NCI-H2196 (cell line): ENCODE data around the gene HRAS.

Experiments used
- DNase-seq: peaks from one replicate; lab custom pipeline; 2025; ENCODE audit not compliant: unreplicated experiment; lab: John Stamatoyannopoulos, UW

Gene HRAS

DNA sequence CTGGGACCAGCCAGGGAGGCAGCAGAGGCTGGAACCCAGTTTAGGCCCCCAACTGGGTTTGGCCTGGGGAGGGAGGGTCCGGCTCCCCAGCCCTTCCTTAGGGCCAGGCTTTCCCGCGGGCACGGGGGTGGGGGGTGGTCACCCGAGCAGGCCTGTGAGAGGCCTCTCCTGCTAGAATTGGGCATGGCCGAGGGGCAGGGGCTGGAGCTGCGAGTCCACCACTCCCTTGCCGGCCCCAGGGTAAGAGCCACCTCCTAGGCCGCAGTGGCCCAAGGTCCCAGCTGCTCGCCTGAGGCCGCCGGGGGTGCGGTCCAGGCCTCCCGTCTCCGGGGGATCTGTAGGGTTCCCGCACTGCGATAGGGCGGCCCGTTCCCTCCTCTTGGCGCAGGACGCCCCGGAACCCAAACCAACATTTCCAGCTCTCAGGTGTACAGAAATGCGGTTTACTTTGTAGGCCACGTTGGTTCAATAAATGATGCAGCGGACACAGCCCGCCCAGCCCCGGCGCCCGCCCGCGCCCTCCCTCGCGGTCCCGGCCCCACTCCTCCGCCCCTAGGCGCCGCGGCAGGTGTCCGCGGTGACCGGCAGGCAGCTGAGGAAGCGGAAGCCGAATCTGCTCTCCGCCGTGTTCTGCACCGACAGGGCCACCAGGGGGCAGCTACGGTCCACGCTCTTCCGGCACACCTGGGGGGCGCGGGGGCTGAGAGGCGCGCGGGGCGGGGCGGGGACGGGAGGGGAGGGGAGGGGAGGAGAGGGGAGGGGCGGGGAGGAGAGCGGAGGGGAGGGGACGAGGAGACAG, 19.3 kb upstream of the HRAS start:
- DNase-seq, result peak; percentile 88

DNA sequence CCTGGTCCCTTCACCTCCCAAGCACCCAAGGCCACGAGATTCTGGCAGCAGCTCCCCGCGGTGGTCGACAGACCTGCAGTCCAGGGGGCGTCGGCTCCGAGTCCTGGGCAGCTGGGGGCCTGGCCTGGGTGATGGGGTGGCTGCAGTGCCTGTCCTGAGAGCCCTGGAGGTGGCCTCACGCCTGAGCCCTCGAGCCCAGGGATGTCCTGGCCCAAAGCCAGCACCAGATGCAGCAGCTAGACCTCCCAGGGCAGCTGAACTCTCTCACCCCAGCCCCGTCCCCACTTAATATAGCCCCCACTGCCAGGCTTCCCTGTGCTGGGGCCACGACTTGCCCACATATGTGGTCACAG, 18.6 kb upstream of the HRAS start:
- peak; percentile 16 for DNase-seq

GRCh38 chr11:553083-553987, 18.0 kb upstream of the HRAS start:
- no peak for DNase-seq

DNA sequence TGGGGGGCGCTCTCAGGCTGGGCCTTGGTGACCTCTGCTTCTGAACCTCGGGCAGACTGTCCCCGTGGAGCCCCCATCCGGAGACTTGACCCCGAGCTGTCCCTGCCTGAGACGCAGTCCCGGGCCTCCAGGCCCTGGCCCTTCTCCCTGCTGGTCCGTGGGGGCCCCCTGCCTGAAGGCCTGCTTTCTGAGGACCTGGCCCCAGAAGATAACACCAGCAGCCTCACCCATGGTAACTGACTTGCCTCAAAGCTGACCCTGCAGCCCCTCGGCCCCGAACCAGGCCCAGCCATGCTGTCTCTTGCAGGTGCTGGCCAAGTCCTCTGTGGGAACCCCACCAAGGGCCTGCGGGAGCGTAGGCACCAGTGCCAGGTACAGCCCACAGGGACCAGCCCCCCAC, 16.2 kb upstream of the HRAS start:
- no peak for DNase-seq

- no peak for DNase-seq
These were observed 15.8 kb upstream of the HRAS start for GRCh38 chr11:551131-551530.

DNA sequence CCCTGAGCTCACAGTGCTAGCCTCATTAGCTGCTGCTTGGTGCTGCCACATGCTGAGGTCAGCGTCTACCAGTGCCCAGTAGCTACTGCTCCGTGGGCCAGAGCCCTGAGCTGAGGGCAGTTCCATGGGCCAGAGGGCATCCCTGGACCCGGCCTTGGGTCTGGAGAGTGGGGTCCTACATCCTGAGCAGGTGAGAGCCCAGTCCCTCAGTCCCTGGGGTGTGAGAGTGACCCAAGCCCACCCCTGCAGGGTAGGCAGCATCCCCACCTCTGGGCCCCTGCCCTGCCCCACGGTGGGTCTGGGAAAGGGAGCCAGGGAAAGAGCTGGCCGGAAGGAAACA, 15.3 kb upstream of the HRAS start:
- DNase-seq, result no peak

DNA sequence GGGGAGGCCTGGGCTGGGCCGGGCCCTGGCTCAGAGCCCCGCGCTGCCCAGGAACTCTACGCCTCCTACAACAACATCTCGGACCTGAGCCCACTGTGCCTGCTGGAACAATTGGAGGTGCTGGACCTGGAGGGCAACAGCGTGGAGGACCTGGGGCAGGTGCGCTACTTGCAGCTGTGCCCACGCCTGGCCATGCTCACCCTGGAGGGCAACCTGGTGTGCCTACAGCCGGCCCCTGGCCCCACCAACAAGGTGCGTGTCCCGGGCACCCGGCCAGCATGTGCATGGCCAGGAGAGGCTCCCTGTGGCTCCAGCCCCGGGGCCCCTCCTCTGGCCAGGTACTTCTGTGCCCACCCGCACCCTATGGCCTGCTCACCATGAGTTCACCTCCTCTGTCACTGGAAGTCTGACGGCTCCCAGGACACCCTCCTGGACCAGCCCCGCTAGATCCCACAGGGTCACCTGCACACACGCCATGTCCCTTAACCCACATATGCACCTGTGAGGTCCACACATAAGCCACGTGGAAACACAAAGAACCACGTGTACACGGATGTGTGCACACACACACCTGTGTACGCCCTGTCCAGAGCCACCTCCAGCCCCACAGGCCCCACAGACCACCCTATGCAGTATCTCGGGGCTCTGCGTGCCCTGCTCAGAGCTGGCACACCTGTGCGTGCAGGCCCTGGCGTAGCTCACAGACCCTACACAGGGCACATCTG, 14.8 kb upstream of the HRAS start:
- no peak for DNase-seq

- DNase-seq, result no peak
These were observed 13.6 kb upstream of the HRAS start for GRCh38 chr11:548700-549603.

DNA sequence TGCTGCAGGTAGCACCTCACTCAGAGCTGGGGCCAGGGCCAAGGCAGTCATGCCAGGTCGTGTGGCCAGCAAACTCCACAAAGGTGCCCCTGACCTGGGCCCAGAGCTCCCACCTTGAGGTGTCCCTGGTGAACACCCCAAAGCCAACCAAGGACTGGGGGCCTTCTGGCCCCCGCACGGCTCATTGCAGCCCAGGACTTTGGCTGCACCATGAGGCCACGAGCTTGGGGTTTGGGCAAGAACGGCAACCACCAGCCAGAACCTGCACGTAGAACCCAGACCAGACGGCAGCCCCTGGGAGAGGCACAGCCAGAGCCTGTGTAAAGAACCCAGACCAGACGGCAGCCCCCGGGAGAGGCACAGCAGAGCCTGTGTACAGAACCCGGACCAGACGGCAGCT, 9.8 kb upstream of the HRAS start:
- no peak for DNase-seq

DNA sequence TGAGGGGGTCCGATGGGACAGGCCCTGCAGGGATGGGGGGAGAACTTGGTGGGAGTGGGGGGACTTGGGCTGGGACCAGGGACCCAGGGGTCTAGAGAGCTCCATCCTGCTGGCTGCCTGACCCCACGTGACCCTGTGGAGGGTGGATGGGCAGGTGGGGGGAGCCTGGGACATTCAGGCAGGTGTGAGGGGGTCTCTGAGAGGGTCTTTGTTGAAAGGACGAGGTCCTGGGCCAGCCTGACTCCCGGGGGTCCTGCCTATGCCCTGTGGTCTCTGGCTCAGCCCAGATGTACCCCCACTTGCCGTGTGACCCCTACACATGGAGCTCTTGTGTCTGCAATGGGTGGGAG, 9.4 kb upstream of the HRAS start:
- no peak for DNase-seq

- no peak for DNase-seq
These were observed 6.1 kb upstream of the HRAS start for GRCh38 chr11:541433-541885.

GRCh38 chr11:540583-541432, 5.4 kb upstream of the HRAS start:
- DNase-seq, result no peak

DNA sequence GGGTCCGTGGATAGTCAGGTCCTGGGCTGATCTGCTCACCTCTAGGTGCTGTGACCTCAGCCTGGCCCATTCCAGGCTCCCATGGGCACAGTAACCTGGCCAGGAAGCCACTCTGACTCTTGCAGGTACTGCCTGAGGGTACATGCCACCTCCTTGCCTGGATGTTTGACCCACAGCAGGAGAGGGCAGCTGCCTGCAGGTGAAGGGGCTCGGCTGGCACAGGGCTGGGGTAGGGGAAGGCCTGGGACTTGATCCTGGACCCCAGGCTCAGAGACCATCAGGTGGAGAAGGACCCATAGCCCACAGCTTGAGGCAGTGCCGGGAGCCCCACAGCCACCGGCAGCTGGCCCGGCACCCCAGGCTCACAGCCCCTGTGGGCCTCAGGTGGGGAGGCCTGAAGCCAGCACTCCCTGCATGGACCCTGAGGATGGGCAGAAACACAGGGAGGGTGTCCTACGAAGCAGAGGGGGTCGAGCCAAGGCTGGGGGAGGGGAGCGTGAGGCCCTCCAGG, 4.7 kb upstream of the HRAS start:
- DNase-seq, result no peak

DNA sequence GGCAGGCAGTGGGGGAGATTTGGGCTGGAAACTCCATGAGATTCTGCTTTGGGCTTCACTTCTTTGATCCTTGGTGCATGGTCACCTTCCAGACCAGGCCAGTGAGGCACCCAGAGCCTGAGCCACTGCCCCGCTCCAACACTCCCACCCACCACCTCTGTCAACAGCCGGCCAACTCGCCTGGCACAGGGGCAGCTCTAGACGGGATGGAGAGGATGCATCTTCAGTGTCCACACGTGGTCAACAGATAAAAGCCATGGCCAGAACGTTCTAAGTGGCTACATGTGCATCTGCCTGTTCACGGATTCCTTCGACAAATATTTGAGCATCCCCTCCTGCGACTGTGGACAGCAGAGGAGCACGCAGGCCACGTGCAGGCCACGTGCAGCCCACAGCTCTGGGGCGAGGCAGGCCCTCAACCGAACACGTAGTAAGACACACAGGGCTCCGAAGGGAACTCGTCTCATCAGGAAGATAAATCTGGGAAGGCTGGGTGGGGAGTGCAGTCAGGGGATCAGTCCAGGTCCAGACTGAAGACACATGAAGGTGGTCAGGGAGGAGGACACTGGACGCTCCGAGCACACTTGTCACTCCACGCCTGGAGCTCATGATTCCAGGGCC, 3.2 kb upstream of the HRAS start:
- DNase-seq, result no peak

GRCh38 chr11:537622-538430, 2.5 kb upstream of the HRAS start:
- no peak for DNase-seq

GRCh38 chr11:536841-537621, 1.7 kb upstream of the HRAS start, which contains the start of gene LRRC56:
Gene LRRC56, plus strand, starts transcription at chr11:537527. Its CDS starts 3,158 bp downstream, at chr11:540685.
- DNase-seq, result peak; percentile 94

DNA sequence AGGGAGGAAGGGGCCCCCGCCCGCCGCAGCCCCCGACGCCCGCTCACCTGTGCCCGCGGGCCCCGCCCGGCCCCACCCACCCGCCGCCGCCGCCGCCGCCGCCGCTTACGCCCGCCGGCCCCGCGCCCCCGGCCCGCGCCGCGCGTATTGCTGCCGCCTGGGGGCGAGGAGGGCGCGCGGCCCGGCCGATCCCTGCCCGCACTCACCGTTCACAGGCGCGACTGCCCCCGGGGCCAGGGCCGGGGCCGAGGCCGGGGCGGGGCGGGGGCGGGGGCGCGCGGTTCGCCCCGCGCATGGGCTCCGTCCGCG, 212 bp downstream of the HRAS start:
- DNase-seq, result no peak
